AG04450 (cell line): ENCODE measurements around the gene FAF1. TPM values are rescaled to one million over a fixed set of nuclear protein-coding genes. Genes with fewer than 3 reads are reported as not detected.
A peak's percentile ranks its signal among the peaks of the same experiment; 100 is the strongest.

Source experiments
- CTCF ChIA-PET: fragments of 300-600, 350-600 bp; formaldehyde crosslinking; extraction: SDS; loops from one replicate; lab custom pipeline; 2022; ENCODE audit warnings: antibody characterized with exemption, inconsistent platforms; lab: Charles Lee
- POLR2A ChIA-PET: fragments of 350-600 bp; formaldehyde crosslinking; extraction: SDS; loops from one replicate; lab custom pipeline; 2021; ENCODE audit warnings: antibody characterized with exemption, inconsistent platforms; lab: Yijun Ruan, JAX
- DNase-seq: peaks from one replicate; pipeline ENCODE4 v3.0.0-alpha.2; 2011; ENCODE audit warnings: low read depth, low spot score
- H3K27ac ChIP-seq: one replicate; pipeline ENCODE4 v1.5.1; 2012; ENCODE audit warnings: low read depth, low read length, control low read depth
- H3K27me3 ChIP-seq: one replicate; pipeline ENCODE4 v1.6.0; 2012; ENCODE audit warnings: low read length; ENCODE audit not compliant: control insufficient read depth, insufficient read depth
- H3K4me3 ChIP-seq: 2 replicates; pipeline ENCODE4 v1.5.1; 2011; ENCODE audit warnings: mild to moderate bottlenecking, low read depth, low read length, control low read depth
- H3K9me3 ChIP-seq: 2 replicates; pipeline ENCODE4 v1.5.1; 2012; ENCODE audit warnings: low read length; ENCODE audit not compliant: control insufficient read depth, insufficient read depth
- CTCF ChIP-seq: IDR thresholded peaks from 2 replicates; pipeline ENCODE4 v1.5.1; 2011; ENCODE audit warnings: low read depth, low read length, control low read depth, inconsistent platforms
- polyA plus RNA-seq: library from polyadenylated mRNA; depleted of rRNA; stranded (reverse); fragments of >200 nt; gene quantifications from 2 replicates; pipeline ENCODE4 v1.2.3, GENCODE V29; 2011

FAF1 gene
- polyA plus RNA-seq, 1 experiment, result 37.9 TPM

DNA sequence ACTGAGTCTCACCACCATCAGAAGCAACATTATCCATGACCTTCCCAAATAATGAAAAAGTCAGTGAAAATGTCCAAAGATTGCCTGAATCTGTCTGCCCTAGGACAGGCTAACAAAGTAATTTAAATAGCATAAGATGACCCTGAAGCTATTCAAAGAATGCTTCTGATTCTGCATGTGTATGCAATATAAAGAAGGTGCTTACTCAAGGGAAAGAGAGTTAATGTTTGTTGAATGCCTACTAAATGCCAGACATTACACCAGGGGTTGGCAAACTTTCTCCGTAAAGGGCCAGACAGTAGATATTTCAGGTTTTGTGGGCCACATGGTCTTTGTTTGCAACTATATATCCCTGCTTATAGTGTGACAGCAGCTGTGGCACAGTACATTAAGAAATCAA lies 314.9 kb downstream of the FAF1 start:
- H3K4me3 ChIP-seq, result no peak overlapping the region
- TF ChIP-seq CTCF, result no peak
- H3K27me3 ChIP-seq, result no peaks in the 10 kb centered on the region
- DNase-seq, result no peak
- no peaks in the 10 kb centered on the region for H3K9me3 ChIP-seq
- CTCF ChIA-PET, result interaction anchor here (1.1 to 2.1 kb wide), 2 partner anchors 24 to 90 kb away, joined by 3 to 5 read pairs; no protein-coding TSS in a partner anchor
- no peak overlapping the region for H3K27ac ChIP-seq
- POLR2A ChIA-PET, result no interaction called here

- Histone ChIP-seq H3K9me3 (no peaks in the 10 kb centered on the region), H3K27ac (peak overlapping the region; percentile 53), H3K4me3 (peak overlapping the region; percentile 5; the same call in 1 of the 2 replicates), H3K27me3 (no peaks in the 10 kb centered on the region)
- DNase-seq, result no peak
- ChIA-PET POLR2A (no interaction called here), CTCF (interaction anchor here (0.6 to 2.1 kb wide), 9 partner anchors 21 to 91 kb away, joined by 3 to 7 read pairs (median 4); no protein-coding TSS in a partner anchor)
- no peak for TF ChIP-seq CTCF
These were observed 315.5 kb downstream of the FAF1 start for GRCh38 chr1:50644447-50645105.

DNA sequence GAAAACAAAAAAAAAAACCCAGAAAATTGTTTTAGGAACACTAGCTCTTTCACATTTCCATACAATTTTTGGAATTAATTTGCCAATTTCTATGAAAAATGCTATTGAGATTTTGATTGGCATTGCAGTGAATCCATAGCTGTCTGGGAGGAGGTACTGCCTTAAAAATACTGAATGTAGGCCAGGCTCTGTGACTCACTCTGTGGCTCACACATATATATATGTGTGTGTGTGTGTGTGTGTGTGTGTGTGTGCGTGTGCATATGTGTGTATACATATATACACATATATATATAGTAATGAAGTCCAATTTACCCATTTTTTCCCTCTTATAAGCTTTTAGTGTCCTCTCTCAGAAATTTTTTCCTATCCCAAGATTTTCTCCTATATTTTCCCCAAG lies 322.6 kb downstream of the FAF1 start:
- ChIA-PET POLR2A (no interaction called here), CTCF (interaction anchor here (1.9 to 2.5 kb wide), 2 partner anchors 17 to 66 kb away, joined by 8 to 13 read pairs; no protein-coding TSS in a partner anchor)
- Histone ChIP-seq H3K9me3 (no peaks in the 10 kb centered on the region), H3K27ac (no peak overlapping the region), H3K27me3 (no peaks in the 10 kb centered on the region), H3K4me3 (no peak overlapping the region)
- no peak for DNase-seq
- TF ChIP-seq CTCF, result no peak

GRCh38 chr1:50634251-50634650 lies 325.8 kb downstream of the FAF1 start:
- TF ChIP-seq CTCF, result no peak
- POLR2A ChIA-PET, result no interaction called here
- Histone ChIP-seq H3K4me3 (no peak overlapping the region), H3K27ac (no peak overlapping the region), H3K27me3 (no peaks in the 10 kb centered on the region), H3K9me3 (no peaks in the 10 kb centered on the region)
- no peak for DNase-seq
- CTCF ChIA-PET, result interaction anchor here (1.4 to 2.9 kb wide), 2 partner anchors 12 to 70 kb away, joined by 3 to 12 read pairs; no protein-coding TSS in a partner anchor

- no peak overlapping the region for H3K27ac ChIP-seq
- ChIA-PET POLR2A (no interaction called here), CTCF (interaction anchor here (0.6 to 2.9 kb wide), 3 partner anchors 12 to 70 kb away, joined by 3 to 12 read pairs (median 3); no protein-coding TSS in a partner anchor)
- H3K4me3 ChIP-seq, result no peak overlapping the region
- no peaks in the 10 kb centered on the region for H3K9me3 ChIP-seq
- DNase-seq, result no peak
- H3K27me3 ChIP-seq, result no peaks in the 10 kb centered on the region
- no peak for TF ChIP-seq CTCF
These were observed 326.6 kb downstream of the FAF1 start for GRCh38 chr1:50633465-50633864.
